GM18505 (cell line): ENCODE data around the gene CENPN.

Experiments used
- ATAC-seq: cut with Tn5 transposase; IDR thresholded peaks from one replicate; pipeline ENCODE4 v1.9.1; 2021; ENCODE audit not compliant: unreplicated experiment
- POLR2A ChIP-seq: IDR thresholded peaks from 4 replicates; pipeline ENCODE4 v1.6.1; 2011; ENCODE audit warnings: borderline replicate concordance; ENCODE audit not compliant: insufficient read depth, insufficient read length; ENCODE audit errors: extremely low read depth

Gene CENPN

DNA sequence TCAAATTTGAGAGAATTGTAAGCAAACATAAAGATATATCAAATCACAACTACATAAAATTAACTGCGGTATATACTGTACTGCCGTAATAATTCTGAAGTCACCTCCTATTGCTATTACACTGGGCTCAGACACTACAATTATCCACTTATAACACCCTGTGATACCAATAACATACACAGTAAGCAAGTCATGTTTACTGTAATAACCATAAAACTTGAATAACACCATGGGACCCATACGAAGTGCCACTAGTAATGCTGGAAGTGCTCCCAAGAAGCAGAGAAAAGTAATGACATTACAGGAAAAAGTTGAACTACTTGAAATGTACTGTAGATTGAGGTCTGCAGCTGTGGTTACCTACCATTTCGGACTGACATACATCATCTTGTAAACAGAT, 24.4 kb upstream of the CENPN start:
- no peak for TF ChIP-seq POLR2A
- ATAC-seq = no peak

DNA sequence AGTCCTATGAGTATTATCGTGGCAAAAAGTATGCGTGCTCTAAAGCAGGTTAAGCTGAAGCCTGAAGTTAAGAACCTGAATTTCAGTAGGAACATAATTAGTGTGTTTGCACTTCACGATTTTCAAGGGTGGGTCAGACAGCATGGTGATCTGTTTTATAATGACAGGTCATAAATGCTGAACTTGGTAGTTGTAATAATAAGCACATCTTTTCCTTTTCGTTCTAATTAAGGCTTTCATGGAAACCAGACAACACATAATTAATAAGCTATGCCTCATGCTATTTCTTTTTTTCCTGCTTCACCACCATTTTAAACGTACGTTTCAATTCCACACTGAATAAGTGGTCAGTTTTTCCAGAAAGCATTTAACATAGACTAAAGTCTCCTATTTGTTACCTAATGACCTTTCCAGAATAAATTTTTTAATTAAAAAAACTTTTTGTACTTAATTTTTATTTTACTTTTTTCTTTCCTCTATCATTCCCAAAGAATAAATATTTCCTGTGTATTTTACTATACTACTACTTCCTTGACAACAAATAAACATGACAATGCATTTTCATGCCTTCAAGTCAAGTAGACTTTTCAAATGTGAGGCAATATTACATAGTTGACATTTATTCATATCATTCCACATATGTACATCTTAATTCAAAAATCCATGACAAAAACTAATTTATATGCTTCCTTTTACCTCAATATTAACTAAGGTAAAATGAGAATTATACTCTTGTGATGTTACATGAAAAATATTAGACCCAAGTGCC, 22.7 kb upstream of the CENPN start:
- no peak for TF ChIP-seq POLR2A
- ATAC-seq = no peak

- no peak for TF ChIP-seq POLR2A
- no peak for ATAC-seq
These were observed 21.4 kb upstream of the CENPN start for GRCh38 chr16:80985611-80986010.

- no peak for ATAC-seq
These were observed 20.5 kb upstream of the CENPN start for GRCh38 chr16:80986557-80986956.

DNA sequence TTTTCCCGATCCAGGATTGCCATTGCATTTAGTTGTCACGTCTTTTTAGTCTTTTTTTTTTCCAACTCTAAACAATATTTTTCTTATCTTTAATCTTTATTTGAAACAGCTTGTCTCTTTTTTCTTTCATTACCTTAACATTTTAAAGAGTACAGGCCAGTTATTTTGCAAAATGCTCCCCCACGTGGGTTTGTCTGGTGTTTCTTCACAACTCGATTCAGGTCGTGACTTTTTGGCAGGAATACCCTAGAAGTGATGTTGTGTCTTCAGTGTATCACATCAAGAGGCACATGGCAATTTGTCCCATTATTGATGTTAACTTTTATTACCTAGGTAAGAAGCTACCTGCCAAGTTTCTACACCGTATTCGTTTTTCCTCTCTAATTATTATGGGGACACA, 18.3 kb upstream of the CENPN start:
- ATAC-seq = no peak

More at GRCh38 chr16:80986557-80986956, 20.5 kb upstream of the CENPN start:
- TF ChIP-seq POLR2A = no peak

DNA sequence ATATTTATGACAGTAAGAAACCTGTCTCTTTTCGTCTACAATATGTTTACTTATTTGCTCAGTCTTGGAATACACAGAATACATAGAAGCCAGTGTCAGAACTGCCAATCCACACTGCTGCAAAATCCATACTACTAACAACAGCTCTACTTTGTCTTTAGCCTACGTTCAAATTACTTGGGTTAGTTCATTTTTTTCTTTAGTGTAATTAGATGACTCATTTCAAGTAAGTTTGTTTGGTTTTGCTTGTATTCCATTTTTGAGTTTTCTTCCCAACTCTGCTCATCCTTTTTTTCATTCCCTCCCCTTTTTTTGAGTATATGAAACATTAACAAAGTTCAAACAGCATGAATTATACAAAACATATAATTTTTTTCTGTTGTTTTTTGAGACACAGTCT, 17.2 kb upstream of the CENPN start:
- ATAC-seq = no peak
- TF ChIP-seq POLR2A = no peak

More for the DNA sequence above, 18.3 kb upstream of the CENPN start:
- TF ChIP-seq POLR2A = no peak

DNA sequence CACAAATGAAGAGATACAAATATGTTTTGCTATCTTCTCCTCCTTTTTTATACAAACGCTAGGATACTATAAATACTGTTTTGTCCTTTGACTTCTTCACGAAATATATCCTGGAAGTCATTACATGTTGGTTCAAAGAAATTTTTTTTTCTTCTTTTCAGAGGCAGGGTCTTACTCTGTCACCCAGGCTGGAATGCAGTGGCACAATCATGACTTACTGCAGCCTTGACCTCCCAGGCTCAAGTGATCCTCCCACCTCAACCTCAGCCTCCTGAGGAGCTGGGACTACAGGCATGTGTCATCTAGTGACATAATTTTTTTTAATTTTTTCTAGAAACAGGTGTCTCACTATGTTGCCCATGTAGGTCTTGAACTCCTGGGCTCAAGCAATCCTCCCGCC, 16.4 kb upstream of the CENPN start:
- ATAC-seq = no peak
- TF ChIP-seq POLR2A = no peak

GRCh38 chr16:80990978-80991377, 16.0 kb upstream of the CENPN start:
- no peak for TF ChIP-seq POLR2A
- no peak for ATAC-seq

DNA sequence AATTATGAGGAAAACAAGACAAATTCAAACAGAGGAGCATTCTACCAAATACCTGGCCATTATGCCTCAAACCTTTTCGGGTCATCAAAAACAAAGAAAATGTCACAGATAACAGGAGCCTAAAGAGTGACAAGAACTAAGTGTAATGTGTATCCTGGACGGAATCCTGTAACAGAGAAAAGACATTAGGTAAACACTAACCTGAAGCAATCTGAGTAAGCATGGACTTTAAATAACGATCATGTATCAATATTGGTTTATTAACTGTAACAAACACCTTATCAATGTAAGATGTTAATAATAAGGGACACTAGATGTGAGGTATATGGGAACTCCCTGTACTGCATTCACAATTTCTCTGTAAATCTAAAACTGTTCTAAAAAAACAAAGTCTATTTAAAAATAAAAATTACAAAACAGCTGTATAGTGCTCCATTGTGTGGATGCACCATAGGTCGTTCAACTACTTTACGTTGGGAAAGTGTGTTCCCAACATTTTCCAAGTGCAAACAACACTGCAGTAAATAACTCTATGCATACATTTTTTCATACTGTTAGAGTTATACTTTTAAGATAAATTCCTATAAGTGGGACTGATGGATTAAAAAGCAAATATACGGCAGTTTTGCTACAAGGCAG, 15.1 kb upstream of the CENPN start:
- no peak for ATAC-seq
- TF ChIP-seq POLR2A = no peak

GRCh38 chr16:80992676-80993293, 14.2 kb upstream of the CENPN start:
- ATAC-seq = no peak
- TF ChIP-seq POLR2A = no peak

GRCh38 chr16:80993307-80993706, 13.7 kb upstream of the CENPN start:
- ATAC-seq = no peak
- no peak for TF ChIP-seq POLR2A

- no peak for ATAC-seq
- no peak for TF ChIP-seq POLR2A
These were observed 13.2 kb upstream of the CENPN start for GRCh38 chr16:80993834-80994233.

DNA sequence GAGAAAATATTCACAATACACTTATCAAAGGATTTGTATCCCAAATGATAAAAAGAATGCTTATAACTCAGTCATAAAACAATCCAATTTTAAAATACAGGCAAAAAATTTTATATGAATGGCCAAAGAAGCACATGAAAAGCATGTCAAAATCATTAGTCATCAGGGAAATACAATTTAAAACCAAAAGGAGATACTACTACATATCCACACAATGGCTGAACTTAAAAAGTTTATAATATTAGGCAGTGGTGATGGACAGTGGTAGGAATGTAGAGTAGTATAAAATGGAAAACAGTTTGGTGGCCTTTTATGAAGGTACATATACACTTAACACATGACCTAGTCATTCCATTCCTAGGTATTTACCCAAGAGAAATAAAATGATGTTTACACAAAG, 12.6 kb upstream of the CENPN start:
- no peak for ATAC-seq
- TF ChIP-seq POLR2A = no peak

- no peak for TF ChIP-seq POLR2A
- ATAC-seq = no peak
These were observed 10.3 kb upstream of the CENPN start for GRCh38 chr16:80996688-80997138.
